DMS53 (cell line): ENCODE data around the gene SCAI.
"Not testable (repeated sequence)": the region's sequence is repeated elsewhere in the genome, so short reads cannot be mapped to it uniquely, and the experiment has no call there.

Experiments
- DNase-seq: peaks from one replicate; lab custom pipeline; 2025; lab: John Stamatoyannopoulos, UW

SCAI gene

GRCh38 chr9:125150349-125151245, 7.3 kb upstream of the SCAI start:
- no peak for DNase-seq

- no peak for DNase-seq
Observed at GRCh38 chr9:125147401-125147951, 4.1 kb upstream of the SCAI start.

- no peak for DNase-seq
Observed at GRCh38 chr9:125146247-125146646, 2.9 kb upstream of the SCAI start.

- DNase-seq = no peak
Observed at GRCh38 chr9:125145425-125145824, 2.1 kb upstream of the SCAI start.

- DNase-seq = no peak
Observed at GRCh38 chr9:125142560-125143376, 560 bp downstream of the SCAI start.

GRCh38 chr9:125141751-125142150, 1.6 kb downstream of the SCAI start:
- no peak for DNase-seq

- DNase-seq = no peak
Observed at GRCh38 chr9:125141251-125141650, 2.1 kb downstream of the SCAI start.

- DNase-seq = no peak
Observed at GRCh38 chr9:125140576-125140975, 2.8 kb downstream of the SCAI start.

GRCh38 chr9:125137200-125137599, 6.1 kb downstream of the SCAI start:
- DNase-seq = no peak

GRCh38 chr9:125134976-125135375, 8.4 kb downstream of the SCAI start:
- DNase-seq = no peak

- no peak for DNase-seq
Observed at GRCh38 chr9:125133403-125134329, 9.7 kb downstream of the SCAI start.

GRCh38 chr9:125131778-125132177, 11.6 kb downstream of the SCAI start:
- no peak for DNase-seq

- DNase-seq = no peak
Observed at GRCh38 chr9:125126019-125126746, 17.1 kb downstream of the SCAI start.

- no peak for DNase-seq
Observed at GRCh38 chr9:125125523-125125922, 17.8 kb downstream of the SCAI start.

GRCh38 chr9:125121146-125121545, 22.2 kb downstream of the SCAI start:
- peak; percentile 46 for DNase-seq

GRCh38 chr9:125119643-125120286, 23.6 kb downstream of the SCAI start:
- DNase-seq = no peak

- DNase-seq = not testable (repeated sequence)
Observed at GRCh38 chr9:125118696-125119095, 24.6 kb downstream of the SCAI start.

- not testable (repeated sequence) for DNase-seq
Observed at GRCh38 chr9:125114503-125114902, 28.8 kb downstream of the SCAI start.

GRCh38 chr9:125110464-125110863, 32.9 kb downstream of the SCAI start:
- DNase-seq = no peak

- DNase-seq = not testable (repeated sequence)
Observed at GRCh38 chr9:125108541-125108940, 34.8 kb downstream of the SCAI start.
